Measurements from ENCODE around the gene MAML3.

MAML3 gene

DNA sequence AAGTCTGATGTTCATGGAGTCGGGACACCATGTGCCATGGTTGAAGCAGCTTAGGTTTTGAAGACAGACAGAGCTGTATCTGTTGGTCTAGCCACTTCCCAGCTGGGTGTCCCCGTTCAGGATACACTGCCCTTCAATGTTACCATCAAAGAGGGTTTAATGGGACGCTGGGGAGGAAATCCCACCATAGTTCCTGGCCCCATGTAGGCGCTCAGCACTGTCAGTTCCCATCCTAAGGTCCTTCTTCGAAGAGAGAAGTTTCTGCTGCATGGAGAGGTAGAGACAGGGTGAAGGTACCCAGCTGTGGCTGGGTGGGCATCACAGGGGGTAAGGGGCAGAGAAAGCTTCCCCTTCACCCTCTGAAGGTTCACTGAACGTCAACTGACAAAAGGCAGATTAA lies 484.6 kb downstream of the MAML3 start:
- no peak for DNase-seq

DNA sequence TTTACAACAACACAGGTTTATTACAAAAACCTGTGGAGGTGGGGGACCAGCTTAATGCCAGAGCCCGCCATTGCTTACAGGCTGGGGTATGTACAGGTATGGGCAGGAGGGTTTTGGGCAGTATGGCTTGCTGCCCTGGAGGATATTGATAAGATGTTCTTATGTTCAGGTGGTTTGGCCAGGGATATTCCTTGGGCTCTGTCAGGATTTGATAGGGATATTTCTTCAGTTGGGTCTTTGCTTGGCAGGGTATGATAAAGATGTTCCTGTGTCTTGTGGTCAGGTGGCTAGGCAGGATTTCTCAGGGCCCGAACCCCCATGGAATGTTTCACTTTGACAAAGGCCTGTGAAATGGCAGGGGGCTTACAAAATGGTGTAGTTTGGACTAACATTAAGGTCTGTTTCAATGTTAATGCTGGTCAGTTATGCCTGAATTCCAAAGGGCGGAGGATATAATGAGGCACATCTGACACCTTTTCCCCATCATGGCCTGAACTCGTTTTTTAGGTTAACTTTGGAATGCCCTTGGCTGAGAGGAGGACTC lies 485.3 kb downstream of the MAML3 start:
- no peak for DNase-seq

DNA sequence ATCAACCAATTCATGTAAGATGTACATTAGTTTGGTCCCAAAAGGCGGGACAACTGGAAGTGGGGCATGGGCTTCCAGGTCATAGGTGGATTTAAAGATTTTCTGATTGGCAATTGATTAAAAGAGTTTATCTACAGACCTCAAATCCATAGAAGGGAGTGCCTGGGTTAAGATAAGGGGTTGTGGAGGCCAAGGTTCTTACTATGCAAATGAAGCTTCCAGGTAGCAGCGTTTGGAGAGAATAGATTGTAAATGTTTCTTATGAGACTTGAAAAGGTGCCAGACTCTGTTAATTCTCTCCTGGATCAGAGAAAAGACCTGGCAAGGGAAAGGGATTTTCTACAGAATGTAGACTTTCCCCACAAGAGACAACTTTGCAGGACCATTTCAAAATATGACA lies 485.9 kb downstream of the MAML3 start:
- DNase-seq = no peak
